Stimulated activated CD4-positive, alpha-beta T cell treated with anti-CD3 and anti-CD28 coated beads, Interleukin-2, amount 100 ng/mL, for 24 hours (primary cell): ENCODE data around the gene DLG4.
"Not testable (repeated sequence)": the region's sequence is repeated elsewhere in the genome, so short reads cannot be mapped to it uniquely, and the experiment has no call there.

Experiments used
- DNase-seq, 2 donors: peaks; one replicate each; pipeline ENCODE4 v3.0.0-alpha.2; 2020

DLG4 gene

GRCh38 chr17:7249214-7249613 lies 29.6 kb upstream of the DLG4 start:
- no peak for DNase-seq

GRCh38 chr17:7248796-7249195 lies 29.2 kb upstream of the DLG4 start:
- DNase-seq, result no peak

GRCh38 chr17:7246779-7247178 lies 27.1 kb upstream of the DLG4 start:
- no peak for DNase-seq

- not testable (repeated sequence) for DNase-seq
Measured at GRCh38 chr17:7243838-7244237, 24.2 kb upstream of the DLG4 start.

- no peak for DNase-seq
Measured at GRCh38 chr17:7243453-7243729, 23.8 kb upstream of the DLG4 start.

GRCh38 chr17:7242717-7243452 lies 23.2 kb upstream of the DLG4 start:
- peak; percentile 92 to 93 for DNase-seq

- DNase-seq, result peak; percentile 93 to 96
Measured at GRCh38 chr17:7241783-7242716, 22.4 kb upstream of the DLG4 start, which contains the start of gene GABARAP. Gene GABARAP, minus strand, starts transcription at chr17:7242449. Its CDS starts 119 bp downstream, at chr17:7242330.

- DNase-seq, result no peak
Measured at GRCh38 chr17:7241090-7241733, 21.6 kb upstream of the DLG4 start.

GRCh38 chr17:7240375-7240774 lies 20.7 kb upstream of the DLG4 start:
- no peak for DNase-seq

GRCh38 chr17:7239091-7240027 lies 19.7 kb upstream of the DLG4 start, which contains the start of gene PHF23:
Gene PHF23, minus strand, starts transcription at chr17:7239457. Its CDS starts 178 bp downstream, at chr17:7239279.
- DNase-seq, result peak; percentile 97

- DNase-seq, result no peak
Measured at GRCh38 chr17:7238420-7239090, 18.9 kb upstream of the DLG4 start.

- peak; percentile 89 to 90 for DNase-seq
Measured at GRCh38 chr17:7237761-7238419, 18.3 kb upstream of the DLG4 start.

GRCh38 chr17:7237266-7237760 lies 17.7 kb upstream of the DLG4 start:
- no peak for DNase-seq

- no peak for DNase-seq
Measured at GRCh38 chr17:7236808-7237207, 17.2 kb upstream of the DLG4 start.

GRCh38 chr17:7235693-7236665 lies 16.3 kb upstream of the DLG4 start:
- no peak for DNase-seq

- peak; percentile 94 to 96 for DNase-seq
Measured at GRCh38 chr17:7234083-7234951, 14.7 kb upstream of the DLG4 start, which contains the start of gene DVL2. Gene DVL2, minus strand, starts transcription at chr17:7234517. Its CDS starts 255 bp downstream, at chr17:7234262.

- DNase-seq, result no peak
Measured at GRCh38 chr17:7233701-7234082, 14.1 kb upstream of the DLG4 start.

GRCh38 chr17:7232114-7232513 lies 12.5 kb upstream of the DLG4 start:
- DNase-seq, result no peak

GRCh38 chr17:7229504-7229903 lies 9.9 kb upstream of the DLG4 start:
- DNase-seq, result no peak
